GM18951 (cell line): Measurements from ENCODE around the gene OR12D2.
"Not testable (repeated sequence)": the region's sequence is repeated elsewhere in the genome, so short reads cannot be mapped to it uniquely, and the experiment has no call there.

Source experiments
- POLR2A ChIP-seq: IDR thresholded peaks from 4 replicates; pipeline ENCODE4 v1.6.1; 2011; ENCODE audit warnings: mild to moderate bottlenecking; ENCODE audit not compliant: insufficient read length, insufficient read depth; ENCODE audit errors: extremely low read depth
- in situ Hi-C: fragments of 300-500 bp; cut with MboI; formaldehyde crosslinking; loops from one replicate; pipeline ENCODE4 v1.12.0; 2022; ENCODE audit warnings: low sequenced_read_pairs, mixed read lengths, inconsistent platforms; ENCODE audit not compliant: unreplicated experiment

Gene OR12D2

DNA sequence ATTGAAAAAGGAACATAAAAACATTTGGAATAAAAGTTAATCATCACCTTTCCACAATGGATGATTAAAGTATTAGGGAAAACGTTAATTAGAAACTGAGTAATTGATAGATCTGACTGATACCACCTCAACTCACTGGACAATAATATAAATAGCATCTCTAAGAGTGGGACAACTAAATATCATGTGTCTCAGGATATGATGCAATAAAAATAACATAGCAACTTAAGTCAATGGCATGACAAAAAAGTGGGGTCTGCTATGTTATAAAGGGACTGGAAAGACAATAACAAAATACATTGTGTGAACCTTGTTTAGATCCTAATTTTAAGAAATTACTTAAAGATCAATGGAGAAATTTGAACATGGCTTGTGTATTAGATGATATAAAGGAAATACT is 29.6 kb downstream of the OR12D2 start:
- in situ Hi-C loops = no loop called here
- no peak for TF ChIP-seq POLR2A

DNA sequence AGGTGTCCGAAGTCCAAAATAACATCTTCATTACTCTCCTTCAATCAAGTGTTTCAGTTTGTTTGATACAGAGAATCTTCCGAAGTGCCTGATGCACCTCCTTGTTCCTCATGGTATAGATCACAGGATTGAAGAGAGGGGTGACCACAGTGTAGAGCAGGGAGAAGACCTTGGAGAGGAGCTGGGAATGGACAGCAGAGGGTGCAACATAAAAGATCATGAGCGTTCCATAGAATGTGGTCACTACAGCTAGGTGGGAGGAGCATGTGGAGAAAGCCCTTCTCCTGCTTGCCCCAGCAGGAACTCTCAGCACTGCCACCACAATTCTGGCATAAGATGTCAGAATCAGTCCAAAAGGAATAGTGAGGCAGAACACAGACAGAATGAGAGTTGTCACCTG is 31.2 kb downstream of the OR12D2 start:
- in situ Hi-C loops = no loop called here

DNA sequence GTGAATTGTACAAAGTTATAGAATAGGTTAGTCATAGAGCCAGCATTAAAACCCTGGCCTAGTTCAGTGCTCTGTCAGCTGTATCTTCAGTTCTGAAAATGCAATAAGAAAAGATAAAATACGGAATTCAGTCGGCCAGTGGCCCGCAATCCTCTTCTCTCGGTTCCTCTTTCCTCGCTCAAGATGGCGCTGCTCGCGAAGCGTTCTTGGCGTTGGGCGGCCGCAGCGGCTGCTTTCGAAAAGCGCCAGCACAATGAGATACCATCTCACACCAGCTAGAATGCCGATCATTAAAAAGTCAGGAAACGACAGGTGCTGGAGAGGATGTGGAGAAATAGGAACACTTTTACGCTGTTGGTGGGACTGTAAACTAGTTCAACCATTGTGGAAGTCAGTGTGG is 41.3 kb downstream of the OR12D2 start:
- in situ Hi-C loops = not testable (repeated sequence)

More for the DNA sequence above, 31.2 kb downstream of the OR12D2 start:
- no peak for TF ChIP-seq POLR2A

DNA sequence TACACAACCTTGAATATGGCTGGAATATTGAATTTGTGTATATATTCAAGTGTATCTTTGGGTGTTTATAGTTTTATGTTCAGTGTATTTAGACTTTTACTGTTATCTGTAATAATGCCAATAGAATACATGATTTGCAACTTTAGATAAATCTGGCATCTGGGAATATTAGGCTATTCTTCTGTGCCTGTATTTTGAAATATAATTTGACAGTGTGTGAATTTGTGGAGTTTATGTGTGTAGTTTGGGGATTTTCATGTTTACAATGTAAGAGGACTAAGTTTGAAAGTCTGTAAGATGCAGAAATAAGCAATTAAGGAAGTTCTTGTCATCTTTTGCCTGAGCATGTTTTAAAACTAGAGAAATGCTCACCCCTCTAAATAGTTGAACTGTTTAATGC is 43.6 kb downstream of the OR12D2 start, which contains the start of gene OR10C1:
Gene OR10C1, plus strand, starts transcription at position 301 of the 400 bp plus-strand sequence. CDS start 710 bp downstream, outside the sequence.
- in situ Hi-C loops = no loop called here
- TF ChIP-seq POLR2A = no peak

DNA sequence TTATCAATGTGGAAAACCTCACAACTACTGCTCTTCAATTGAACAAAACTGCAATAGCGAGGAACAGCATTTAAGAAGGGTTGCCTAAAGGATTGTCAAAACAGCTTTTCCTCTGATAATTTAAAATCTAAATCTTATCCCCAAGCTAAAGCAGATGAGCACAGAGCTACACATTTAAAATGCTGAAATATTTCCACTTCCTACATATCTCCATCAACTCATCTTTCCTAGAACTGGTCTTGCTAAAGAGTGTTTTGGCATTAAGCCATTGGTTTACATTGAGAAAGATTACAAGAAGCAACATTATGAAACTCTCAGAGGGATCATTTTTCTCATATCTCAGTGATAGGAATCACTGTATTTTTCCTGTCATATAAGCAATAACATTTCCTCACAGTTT is 47.3 kb downstream of the OR12D2 start:
- TF ChIP-seq POLR2A = no peak
- in situ Hi-C loops = no loop called here

DNA sequence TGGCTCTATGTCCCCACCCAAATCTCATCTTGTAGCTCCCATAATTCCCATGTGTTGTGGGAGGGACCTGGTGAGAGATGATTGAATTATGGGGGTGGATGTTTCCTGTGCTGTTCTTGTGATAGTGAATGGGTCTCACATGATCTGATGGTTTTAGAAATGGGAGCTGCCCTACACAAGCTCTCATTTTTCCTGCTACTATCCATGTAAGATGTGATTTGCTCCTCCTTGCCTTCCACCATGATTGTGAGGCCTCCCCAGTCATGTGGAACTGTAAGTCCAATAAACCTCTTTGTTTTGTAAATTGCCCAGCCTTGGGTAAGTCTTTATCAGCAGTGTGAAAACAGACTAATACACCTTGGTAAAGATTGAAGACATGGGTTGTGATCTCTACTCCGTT is 48.6 kb downstream of the OR12D2 start:
- in situ Hi-C loops = not testable (repeated sequence)
